ENCODE data around the gene KAZN.

Gene KAZN

GRCh38 chr1:15055736-15056415 lies 457.4 kb downstream of the KAZN start:
- no peak for DNase-seq

DNA sequence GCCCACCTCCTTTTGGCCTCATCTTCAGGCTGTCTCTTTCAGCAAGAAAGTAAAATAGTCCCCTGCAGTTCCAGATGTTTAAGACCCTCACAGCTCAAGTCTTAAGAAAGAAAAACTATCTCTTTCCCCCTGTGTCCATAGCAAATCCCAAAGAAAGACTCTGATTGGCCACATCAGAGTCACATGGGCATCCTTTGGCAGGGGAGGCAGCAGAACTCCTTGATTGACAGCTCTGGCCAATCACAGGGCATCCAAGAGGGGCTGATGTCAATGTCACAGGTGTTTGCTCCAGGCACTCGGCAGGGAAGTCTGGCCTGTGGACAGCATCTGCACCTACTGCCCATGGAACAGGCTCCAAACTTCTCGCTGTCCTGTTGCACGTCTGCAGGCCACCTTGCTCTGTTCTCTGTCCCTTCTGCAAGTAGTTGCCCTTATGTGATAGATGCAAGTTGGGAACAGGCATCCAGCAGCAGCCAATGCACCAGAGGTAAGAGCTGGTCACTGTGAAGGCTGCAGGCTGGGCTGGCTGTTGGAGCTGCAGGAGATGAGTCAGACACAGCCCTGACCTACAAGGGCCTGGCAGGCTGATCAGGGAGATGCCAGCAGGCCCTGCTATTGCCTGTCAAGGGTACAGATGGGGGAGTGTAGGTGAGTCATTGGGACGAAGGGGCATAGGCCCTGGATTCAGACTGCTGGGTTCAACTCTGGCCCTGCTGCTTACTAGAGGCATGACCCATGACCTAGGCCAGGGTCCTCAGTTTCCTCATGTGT lies 458.2 kb downstream of the KAZN start:
- DNase-seq: no peak

- no peak for DNase-seq
Observed at GRCh38 chr1:15057834-15058233, 459.3 kb downstream of the KAZN start.

- DNase-seq: no peak
Observed at GRCh38 chr1:15058261-15058660, 459.8 kb downstream of the KAZN start.

DNA sequence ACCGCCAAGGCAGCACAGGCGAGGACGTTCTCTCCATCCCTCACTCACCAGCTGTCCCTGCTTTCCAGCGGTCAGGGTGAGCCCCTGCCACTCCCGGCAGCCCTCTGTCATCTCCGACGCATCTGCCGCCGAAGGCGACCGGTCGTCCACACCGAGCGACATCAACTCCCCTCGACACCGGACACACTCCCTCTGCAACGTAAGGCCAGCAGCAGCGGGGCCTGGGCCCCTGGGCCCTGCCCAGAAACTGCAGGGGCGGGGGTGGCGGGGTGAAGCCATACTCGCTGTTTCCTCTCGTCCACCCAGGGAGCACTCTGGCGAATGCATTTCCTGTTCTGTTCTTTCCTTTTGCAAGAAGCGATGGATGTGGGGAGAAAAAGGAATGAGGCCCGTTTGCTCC lies 461.6 kb downstream of the KAZN start:
- DNase-seq: no peak

GRCh38 chr1:15062479-15063099 lies 464.1 kb downstream of the KAZN start:
- no peak for DNase-seq

- no peak for DNase-seq
Observed at GRCh38 chr1:15063346-15063745, 464.9 kb downstream of the KAZN start.

DNA sequence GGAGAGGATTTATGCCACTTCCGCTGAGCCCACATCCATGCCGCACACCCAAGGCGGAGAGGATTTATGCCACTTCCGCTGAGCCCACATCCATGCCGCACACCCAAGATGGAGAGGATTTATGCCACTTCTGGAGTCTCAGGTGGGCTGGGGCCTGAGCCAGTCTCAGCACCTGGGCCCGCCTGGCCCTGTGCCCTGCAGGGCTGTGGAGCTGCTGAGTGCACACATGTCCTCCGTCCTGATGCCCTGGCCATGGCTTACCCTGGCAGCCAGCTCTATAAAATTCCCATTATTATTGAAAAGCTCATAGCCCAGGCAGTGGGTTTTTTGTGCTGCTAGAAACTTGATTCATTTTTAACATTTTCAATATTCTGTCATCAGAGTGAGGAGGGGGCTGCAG lies 465.3 kb downstream of the KAZN start:
- no peak for DNase-seq

DNA sequence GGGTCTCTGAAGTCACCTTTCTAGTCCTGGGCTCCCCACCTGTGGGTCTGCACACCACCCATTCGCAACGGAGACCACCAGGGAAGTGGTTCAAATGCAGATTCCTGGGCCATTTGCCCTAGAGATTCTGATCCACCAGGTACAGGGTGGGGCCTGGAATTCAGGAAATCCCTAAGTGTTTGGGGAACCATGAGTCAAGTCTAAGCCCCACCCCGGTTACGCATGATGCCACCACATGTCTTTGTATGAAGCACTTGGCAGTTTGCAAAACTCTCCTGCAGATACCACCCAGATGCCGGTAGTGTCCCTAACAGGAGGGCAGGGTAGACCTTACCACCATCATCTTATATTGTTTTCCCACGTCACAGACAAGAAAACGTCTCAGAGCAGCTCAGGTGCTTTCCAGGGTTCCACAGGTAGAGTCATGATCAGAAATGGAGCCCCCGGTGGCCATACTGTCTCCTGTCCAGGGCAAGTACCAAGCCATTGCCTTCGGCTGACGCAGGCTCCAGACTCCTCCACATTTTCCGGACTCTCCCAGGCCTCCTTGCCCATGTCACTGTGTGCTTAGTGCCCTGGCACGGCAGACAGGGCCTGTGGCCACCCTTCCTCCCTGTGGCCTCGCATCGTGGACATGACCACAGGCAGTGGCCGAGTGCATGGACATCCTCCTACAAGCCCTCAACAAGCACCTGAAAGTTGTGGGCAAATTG lies 465.9 kb downstream of the KAZN start:
- DNase-seq: no peak

- no peak for DNase-seq
Observed at GRCh38 chr1:15065291-15065690, 466.8 kb downstream of the KAZN start.

GRCh38 chr1:15065736-15066135 lies 467.3 kb downstream of the KAZN start:
- no peak for DNase-seq

- DNase-seq: no peak
Observed at GRCh38 chr1:15066191-15066590, 467.7 kb downstream of the KAZN start.

- no peak for DNase-seq
Observed at GRCh38 chr1:15067148-15067547, 468.7 kb downstream of the KAZN start.

GRCh38 chr1:15068152-15068551 lies 469.7 kb downstream of the KAZN start:
- no peak for DNase-seq

DNA sequence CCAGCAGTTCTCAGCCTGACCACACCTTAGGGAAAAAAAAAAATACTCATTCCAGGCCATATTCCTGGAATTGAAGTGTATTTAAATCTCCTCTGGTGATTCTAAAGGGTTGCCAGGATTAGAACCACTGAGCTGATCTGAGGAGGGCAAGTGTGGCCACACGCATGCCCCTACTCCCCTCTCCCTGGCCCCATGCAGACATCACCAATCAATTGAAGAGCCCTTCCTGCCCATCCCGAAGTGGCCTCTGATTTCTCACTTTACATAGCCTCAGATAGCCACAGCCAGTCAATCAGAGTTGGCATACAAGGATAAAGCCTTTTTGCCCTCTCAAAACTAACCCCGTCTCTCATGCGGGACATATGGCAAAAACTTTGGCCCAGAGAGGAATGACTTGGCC lies 470.5 kb downstream of the KAZN start:
- no peak for DNase-seq

DNA sequence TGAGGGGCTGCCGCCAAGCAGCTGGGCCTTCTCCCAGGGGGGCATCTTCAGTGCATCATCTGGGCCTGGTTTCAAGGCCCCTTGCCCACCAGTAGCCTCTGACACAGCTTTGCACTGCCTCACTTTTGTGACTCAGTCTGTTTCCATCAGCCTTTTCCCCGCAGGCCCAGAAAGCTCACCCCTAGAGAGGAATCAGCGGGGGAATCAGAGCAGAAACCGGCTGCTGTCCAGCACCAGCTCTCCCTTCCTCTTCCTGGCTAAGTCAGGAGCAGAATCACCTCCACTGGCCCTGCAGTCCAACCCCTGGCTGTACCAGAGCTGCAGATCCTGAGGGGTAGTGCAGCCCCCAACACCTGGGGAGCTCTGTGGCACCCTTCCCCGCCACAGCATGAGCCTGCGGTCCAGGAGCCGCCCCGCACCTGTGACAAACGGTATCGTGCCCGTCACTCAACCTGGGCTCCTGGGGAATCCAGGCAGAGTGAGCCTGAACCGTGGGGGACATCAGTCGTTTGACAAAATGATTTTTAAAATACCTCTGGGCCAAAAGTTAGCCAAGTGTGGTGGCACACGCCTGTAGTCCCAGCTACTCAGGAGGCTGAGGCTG lies 471.8 kb downstream of the KAZN start:
- DNase-seq: no peak

DNA sequence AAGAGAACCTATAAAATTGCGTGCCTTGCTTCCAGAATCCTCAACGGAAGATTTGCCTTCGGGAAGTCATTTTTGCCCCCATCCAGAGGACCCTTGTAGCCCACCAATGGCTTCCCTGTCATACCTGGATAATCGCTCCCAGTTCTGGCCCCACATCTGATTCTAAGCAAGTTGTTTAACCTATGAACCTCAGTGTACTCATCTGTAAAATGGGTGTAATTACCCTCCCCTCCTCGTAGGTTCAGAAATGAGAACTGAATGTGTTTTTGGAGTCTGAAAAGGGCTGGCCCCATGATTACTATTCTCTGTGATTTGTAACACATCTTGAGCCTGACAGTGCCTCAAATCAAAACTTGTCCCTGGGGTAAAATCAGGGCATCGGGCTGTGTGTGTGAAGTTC lies 473.5 kb downstream of the KAZN start:
- no peak for DNase-seq

- no peak for DNase-seq
Observed at GRCh38 chr1:15073799-15074308, 475.4 kb downstream of the KAZN start.

DNA sequence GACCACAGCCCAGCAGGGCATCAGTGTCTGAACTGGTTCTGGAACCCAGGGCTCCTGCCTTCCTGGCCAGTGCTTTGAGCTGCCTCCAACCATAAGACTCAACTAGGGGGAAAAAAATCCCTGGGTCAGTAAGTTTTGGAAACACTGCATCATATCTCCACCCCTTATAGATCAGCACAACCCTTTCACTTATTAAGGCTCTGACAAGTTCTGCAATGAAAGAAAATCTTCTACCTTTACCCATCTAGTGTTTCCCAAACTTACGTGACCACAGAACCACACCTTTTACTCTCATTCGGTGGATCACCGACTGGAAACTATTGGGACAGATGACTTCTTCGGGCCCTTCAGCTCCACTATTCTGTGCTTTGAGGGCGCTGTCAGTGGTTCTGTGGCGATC lies 476.7 kb downstream of the KAZN start:
- DNase-seq: no peak

- DNase-seq: no peak
Observed at GRCh38 chr1:15075817-15076216, 477.3 kb downstream of the KAZN start.

DNA sequence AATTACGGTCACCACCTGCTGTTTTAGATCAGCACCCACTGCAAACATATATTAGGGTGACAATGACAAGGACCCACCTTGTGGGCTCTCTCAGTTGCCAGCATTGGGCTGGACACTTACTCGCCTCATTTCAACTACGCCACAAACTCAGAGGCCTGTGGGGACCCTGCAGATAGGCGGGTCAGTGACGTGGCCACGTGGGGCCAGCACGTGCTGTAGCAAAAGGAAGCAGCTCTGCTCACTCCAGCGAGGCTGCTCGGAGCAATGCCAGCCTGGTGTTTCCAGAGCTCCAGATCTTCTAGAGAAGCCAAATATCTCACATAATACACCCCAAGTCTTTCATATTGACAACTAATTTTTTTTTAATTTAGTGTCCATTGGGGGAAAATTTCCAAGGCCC lies 478.3 kb downstream of the KAZN start:
- no peak for DNase-seq

DNA sequence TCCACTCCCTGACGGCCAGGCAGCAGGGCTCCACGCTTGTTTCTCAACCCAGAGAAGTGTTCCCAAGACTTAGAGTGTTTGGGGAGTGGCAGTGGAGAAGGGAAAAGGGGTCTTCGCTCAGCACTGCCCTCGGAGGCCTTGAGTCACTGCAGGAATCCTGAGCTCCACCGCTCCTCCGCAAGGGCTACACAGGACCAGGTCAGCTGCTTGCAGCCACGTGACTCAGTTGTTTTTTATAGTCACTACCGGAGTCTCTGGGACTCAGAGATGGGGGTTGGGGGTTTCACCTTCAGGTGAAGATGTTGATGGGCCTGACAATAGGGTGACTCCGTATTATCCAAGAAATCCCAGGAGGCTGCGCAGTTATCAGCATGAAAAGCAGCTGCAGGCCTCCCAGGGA lies 478.9 kb downstream of the KAZN start:
- DNase-seq: no peak

Measured in fibroblast of skin of right biceps (primary cell).